CD4-positive, alpha-beta T cell treated with Interferon gamma for 1 hour (primary cell): Measurements from ENCODE around the gene CHRM5.
"Not testable (repeated sequence)": the region's sequence is repeated elsewhere in the genome, so short reads cannot be mapped to it uniquely, and the experiment has no call there.

ENCODE experiments used
- DNase-seq: peaks from one replicate; pipeline ENCODE4 v3.0.0-alpha.2; 2020

Gene CHRM5

GRCh38 chr15:34043391-34043790, 75.1 kb downstream of the CHRM5 start:
- DNase-seq, result no peak

GRCh38 chr15:34043813-34044212, 75.5 kb downstream of the CHRM5 start:
- DNase-seq, result no peak

- no peak for DNase-seq
Measured at GRCh38 chr15:34046471-34047145, 78.3 kb downstream of the CHRM5 start.

GRCh38 chr15:34047893-34048775, 79.8 kb downstream of the CHRM5 start:
- DNase-seq, result no peak

- DNase-seq, result no peak
Measured at GRCh38 chr15:34049112-34049511, 80.8 kb downstream of the CHRM5 start.

- not testable (repeated sequence) for DNase-seq
Measured at GRCh38 chr15:34050385-34050784, 82.1 kb downstream of the CHRM5 start.

- DNase-seq, result no peak
Measured at GRCh38 chr15:34054081-34054707, 85.9 kb downstream of the CHRM5 start.

GRCh38 chr15:34055868-34056595, 87.7 kb downstream of the CHRM5 start:
- DNase-seq, result no peak

GRCh38 chr15:34056911-34057310, 88.6 kb downstream of the CHRM5 start:
- no peak for DNase-seq

GRCh38 chr15:34059476-34059875, 91.2 kb downstream of the CHRM5 start:
- no peak for DNase-seq

GRCh38 chr15:34059946-34060345, 91.6 kb downstream of the CHRM5 start:
- DNase-seq, result no peak

GRCh38 chr15:34064438-34064837, 96.1 kb downstream of the CHRM5 start:
- DNase-seq, result no peak

GRCh38 chr15:34065261-34065660, 97.0 kb downstream of the CHRM5 start:
- DNase-seq, result no peak

GRCh38 chr15:34065941-34066340, 97.6 kb downstream of the CHRM5 start:
- DNase-seq, result no peak

GRCh38 chr15:34070003-34070402, 101.7 kb downstream of the CHRM5 start:
- DNase-seq, result no peak

- DNase-seq, result no peak
Measured at GRCh38 chr15:34076785-34077184, 108.5 kb downstream of the CHRM5 start.

- DNase-seq, result no peak
Measured at GRCh38 chr15:34078900-34079299, 110.6 kb downstream of the CHRM5 start.

GRCh38 chr15:34079904-34080303, 111.6 kb downstream of the CHRM5 start:
- no peak for DNase-seq

GRCh38 chr15:34084086-34084485, 115.8 kb downstream of the CHRM5 start:
- no peak for DNase-seq

GRCh38 chr15:34085746-34086145, 117.4 kb downstream of the CHRM5 start:
- no peak for DNase-seq

GRCh38 chr15:34099914-34100313, 131.6 kb downstream of the CHRM5 start:
- DNase-seq, result no peak

GRCh38 chr15:34101366-34102174, 133.3 kb downstream of the CHRM5 start, which contains the start of the genes EMC7 and PGBD4:
Gene EMC7, minus strand, starts transcription at chr15:34101862. Its CDS starts 23 bp downstream, at chr15:34101839.
Gene PGBD4, plus strand, starts transcription at chr15:34102083. Its CDS starts 449 bp downstream, at chr15:34102532.
- peak; percentile 99 for DNase-seq
